ENCODE results near the gene CCDC92. TPM values are rescaled to one million over a fixed set of nuclear protein-coding genes. Genes with fewer than 3 reads are reported as not detected.

The CCDC92 gene
- polyA plus RNA-seq, 1 experiment, result 35.9 TPM

DNA sequence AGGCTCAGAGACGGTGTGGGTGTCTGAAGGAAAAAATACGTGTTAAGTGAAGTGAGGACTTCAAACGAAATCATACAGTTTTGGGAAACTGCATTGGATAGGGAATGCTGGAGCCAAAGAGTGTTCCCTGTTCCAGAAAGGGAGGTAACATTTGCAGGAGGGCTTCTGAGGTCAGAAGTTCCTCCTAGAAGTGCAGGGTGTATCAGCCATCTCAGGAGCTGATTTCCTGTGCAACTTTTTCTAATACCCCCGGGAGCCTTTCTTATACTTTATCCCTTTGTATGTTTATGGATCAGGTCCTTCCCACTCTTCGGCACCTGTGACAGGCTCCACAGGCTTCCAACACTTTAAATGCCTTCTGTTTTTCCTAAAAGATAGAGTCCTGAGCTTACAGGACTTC is 25.3 kb upstream of the CCDC92 start:
- DNase-seq (ENCODE audit: low read depth), result no peak
- Histone ChIP-seq H3K36me3 (ENCODE audit: control insufficient read depth, insufficient read depth, low read length) (peaks cover 6% of the 10 kb centered on the region), H3K27me3 (ENCODE audit: control insufficient read depth, insufficient read depth, low read length) (no peaks in the 10 kb centered on the region), H3K4me3 (ENCODE audit: low read depth, low read length) (no peak overlapping the region)
- CTCF ChIA-PET, result interaction anchor here (1.7 to 5.2 kb wide), 2 partner anchors 12 to 39 kb away, joined by 4 to 30 read pairs; no protein-coding TSS in a partner anchor
- TF ChIP-seq CTCF (IDR thresholded peaks at IDR 0.05; ENCODE audit: insufficient read depth, low read depth, low read length), result no peak
- POLR2A ChIA-PET, result no interaction called here

GRCh38 chr12:123997033-123997822 is 24.6 kb upstream of the CCDC92 start:
- H3K4me3 ChIP-seq (ENCODE audit: low read depth, low read length), result no peak overlapping the region
- DNase-seq (ENCODE audit: low read depth), result no peak
- H3K27me3 ChIP-seq (ENCODE audit: control insufficient read depth, insufficient read depth, low read length), result no peaks in the 10 kb centered on the region
- TF ChIP-seq CTCF (IDR thresholded peaks at IDR 0.05; ENCODE audit: insufficient read depth, low read depth, low read length), result no peak
- CTCF ChIA-PET, result interaction anchor here (1.7 to 5.2 kb wide), 2 partner anchors 12 to 40 kb away, joined by 4 to 30 read pairs; no protein-coding TSS in a partner anchor
- peaks cover 8% of the 10 kb centered on the region for H3K36me3 ChIP-seq (ENCODE audit: control insufficient read depth, insufficient read depth, low read length)
- POLR2A ChIA-PET, result no interaction called here

DNA sequence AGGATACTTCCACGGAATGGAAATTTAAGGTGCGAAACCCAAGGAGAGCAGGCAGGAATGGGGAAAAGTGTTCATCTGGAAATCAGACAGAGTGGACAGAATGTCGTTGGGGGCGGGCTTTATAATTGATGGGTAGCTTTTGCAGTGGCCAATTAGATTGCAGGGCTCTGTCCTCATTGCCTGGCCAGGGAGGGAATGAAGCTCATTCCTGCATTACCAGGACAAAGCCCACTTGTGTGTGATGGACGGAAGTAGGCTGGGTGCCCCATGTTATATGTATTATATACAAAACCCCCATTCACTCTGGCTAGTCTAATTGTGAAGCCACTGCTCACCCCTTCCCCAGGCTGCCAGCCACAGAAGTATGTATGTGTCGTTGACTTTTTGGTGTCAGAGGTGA is 23.9 kb upstream of the CCDC92 start:
- no peak for DNase-seq (ENCODE audit: low read depth)
- ChIA-PET CTCF (interaction anchor here (1.0 to 5.2 kb wide), 4 partner anchors 10 to 36 kb away, joined by 3 to 30 read pairs (median 4); no protein-coding TSS in a partner anchor), POLR2A (no interaction called here)
- H3K36me3 ChIP-seq (ENCODE audit: control insufficient read depth, insufficient read depth, low read length), result peaks cover 6% of the 10 kb centered on the region
- H3K4me3 ChIP-seq (ENCODE audit: low read depth, low read length), result no peak overlapping the region
- no peaks in the 10 kb centered on the region for H3K27me3 ChIP-seq (ENCODE audit: control insufficient read depth, insufficient read depth, low read length)
- TF ChIP-seq CTCF (IDR thresholded peaks at IDR 0.05; ENCODE audit: insufficient read depth, low read depth, low read length), result no peak

- no peaks in the 10 kb centered on the region for H3K27me3 ChIP-seq (ENCODE audit: control insufficient read depth, insufficient read depth, low read length)
- no peak for DNase-seq (ENCODE audit: low read depth)
- H3K4me3 ChIP-seq (ENCODE audit: low read depth, low read length), result no peak overlapping the region
- ChIA-PET POLR2A (no interaction called here), CTCF (interaction anchor here (0.6 to 5.2 kb wide), 5 partner anchors 10 to 732 kb away, joined by 3 to 30 read pairs (median 3); no protein-coding TSS in a partner anchor)
- H3K36me3 ChIP-seq (ENCODE audit: control insufficient read depth, insufficient read depth, low read length), result 0 out of 2 replicates have a peak, but pooled peaks cover 4% of the 10 kb centered on the region
- TF ChIP-seq CTCF (IDR thresholded peaks at IDR 0.05; ENCODE audit: insufficient read depth, low read depth, low read length), result no peak
Observed at GRCh38 chr12:123995023-123995748, 22.6 kb upstream of the CCDC92 start.

Measured in BJ (cell line).